Prostate gland (tissue), 2 donors: ENCODE measurements around the gene ZNF839.

Source experiments
- CTCF ChIP-seq, 4 experiments: fragments of 200-600 bp in 2 of 4; fragments of 450-650 bp in 2 of 4; sonication (generic) in 2 of 4; IDR thresholded peaks; 1 replicate in 3 of 4; 2 replicates in 1 of 4; pipeline ENCODE4 v1.5.1; 2016 to 2019; ENCODE audit warnings: antibody characterized with exemption in 4 of 4, mild to moderate bottlenecking in 2 of 4, moderate library complexity in 2 of 4
- POLR2A ChIP-seq: fragments of 450-650 bp; IDR thresholded peaks from one replicate; pipeline ENCODE4 v1.6.1; 2016; ENCODE audit warnings: antibody characterized with exemption, mild to moderate bottlenecking
- POLR2AphosphoS5 ChIP-seq: sonication (generic); formaldehyde crosslinking; IDR thresholded peaks from one replicate; pipeline ENCODE4 v1.6.1; 2017; ENCODE audit warnings: antibody characterized with exemption

DNA sequence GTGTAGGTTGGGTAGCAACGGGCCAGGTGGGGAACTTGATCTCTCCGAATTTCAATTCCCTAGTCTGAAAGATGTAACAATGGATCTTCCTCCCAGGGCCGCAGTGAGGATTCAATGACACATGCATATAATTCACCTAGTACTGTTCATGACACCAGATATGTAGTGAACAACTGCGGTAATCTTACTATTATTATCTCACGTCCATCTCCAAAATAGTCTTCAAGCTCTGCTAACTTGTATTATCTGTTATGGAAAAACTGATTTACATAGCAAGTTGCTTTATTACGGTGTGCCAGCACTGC lies 41.0 kb upstream of the ZNF839 start:
- no peak for TF ChIP-seq CTCF (IDR thresholded peaks at IDR 0.05)
- TF ChIP-seq POLR2AphosphoS5 = no peak
- no peak for TF ChIP-seq POLR2A
